GM10847 (cell line): ENCODE results near the gene BMP6.

Experiments
- POLR2A ChIP-seq: IDR thresholded peaks from 2 replicates; pipeline ENCODE4 v1.6.1; 2011; ENCODE audit not compliant: insufficient read length; ENCODE audit errors: extremely low read depth

Gene BMP6

DNA sequence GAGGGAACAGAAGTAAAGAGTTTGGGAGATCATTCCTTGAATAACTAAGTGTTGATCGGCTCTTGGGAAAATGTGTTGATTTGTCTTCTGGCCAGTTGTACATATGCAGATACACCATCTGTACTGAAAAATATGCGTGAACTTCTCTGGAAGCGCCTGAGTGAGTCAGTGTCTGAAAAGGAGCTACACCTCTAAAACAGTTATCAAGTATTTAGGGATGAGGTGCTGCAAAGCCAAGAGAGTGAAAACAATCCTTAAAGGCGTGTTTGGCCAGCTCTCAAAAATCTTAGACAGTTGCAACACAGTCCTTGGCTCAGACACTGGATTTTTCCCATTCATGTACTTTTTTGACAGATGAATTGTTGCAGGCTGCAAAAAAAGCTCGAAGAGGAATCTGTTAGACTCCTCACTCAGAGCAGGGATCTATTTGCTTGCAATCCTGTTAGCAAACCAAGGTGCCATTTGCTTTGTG is 61.3 kb downstream of the BMP6 start:
- TF ChIP-seq POLR2A = no peak

GRCh38 chr6:7787731-7788130 is 61.8 kb downstream of the BMP6 start:
- TF ChIP-seq POLR2A = no peak

GRCh38 chr6:7794509-7794908 is 68.6 kb downstream of the BMP6 start:
- TF ChIP-seq POLR2A = no peak

GRCh38 chr6:7797386-7797785 is 71.5 kb downstream of the BMP6 start:
- TF ChIP-seq POLR2A = no peak

DNA sequence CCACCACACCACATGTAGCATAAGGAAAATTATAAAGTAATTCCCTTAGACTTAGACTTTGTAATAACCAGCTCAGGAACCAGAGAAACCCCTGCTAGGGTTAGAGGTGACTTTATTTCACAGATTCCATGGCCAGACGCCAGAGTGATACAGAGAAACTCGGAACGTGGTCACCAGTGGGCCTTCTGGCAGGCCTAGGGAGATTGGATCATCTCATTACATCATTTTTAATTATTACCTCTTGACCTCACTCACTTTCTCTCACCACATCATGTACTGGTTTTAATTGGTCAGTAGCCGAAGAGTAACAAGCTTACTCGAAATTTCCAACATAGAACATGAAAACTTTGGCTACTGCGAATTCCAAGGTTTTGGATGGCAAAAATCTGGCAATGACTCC is 72.9 kb downstream of the BMP6 start:
- no peak for TF ChIP-seq POLR2A

DNA sequence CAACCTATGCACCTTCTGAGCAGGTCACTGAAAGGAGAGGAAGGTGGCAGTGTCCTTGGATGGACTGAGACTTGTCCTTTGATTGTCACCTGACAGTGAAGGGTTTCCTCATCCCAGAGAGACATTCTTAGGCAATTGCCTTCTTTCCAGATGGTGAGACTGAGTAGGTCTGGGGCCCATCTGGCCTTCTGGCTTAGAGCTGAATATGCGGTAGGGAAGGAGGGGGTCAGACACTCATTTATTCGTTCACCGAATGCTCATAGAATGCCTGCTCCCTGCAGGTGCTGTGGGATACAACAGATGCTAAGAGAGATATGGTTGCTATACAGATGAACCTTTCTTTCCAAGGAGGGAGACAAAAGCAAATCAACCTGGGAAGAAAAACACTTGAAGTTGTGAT is 76.8 kb downstream of the BMP6 start:
- TF ChIP-seq POLR2A = no peak

DNA sequence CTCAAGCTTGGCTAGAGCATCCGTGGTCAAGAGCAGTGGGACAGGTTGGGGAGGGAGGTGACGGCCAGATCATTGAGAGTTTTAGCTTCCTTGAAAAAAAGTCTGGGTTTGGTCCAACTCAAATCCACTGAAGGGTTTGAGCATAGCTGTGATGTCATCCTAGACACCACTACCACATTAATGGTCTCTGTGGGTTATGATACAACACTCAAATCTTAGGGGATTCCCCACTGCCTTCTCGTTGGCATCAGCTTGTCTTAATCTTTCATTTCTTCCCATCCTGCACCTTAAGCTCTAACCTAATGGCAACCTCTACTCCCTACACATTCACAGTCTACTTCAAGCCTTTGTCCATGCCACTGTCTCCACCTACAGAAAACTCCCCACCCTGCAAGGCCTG is 77.3 kb downstream of the BMP6 start:
- TF ChIP-seq POLR2A = no peak

GRCh38 chr6:7805078-7805849 is 79.4 kb downstream of the BMP6 start:
- no peak for TF ChIP-seq POLR2A

GRCh38 chr6:7805850-7806214 is 79.9 kb downstream of the BMP6 start:
- no peak for TF ChIP-seq POLR2A

GRCh38 chr6:7806711-7807110 is 80.8 kb downstream of the BMP6 start:
- TF ChIP-seq POLR2A = no peak

- no peak for TF ChIP-seq POLR2A
Observed at GRCh38 chr6:7809346-7809745, 83.4 kb downstream of the BMP6 start.

- TF ChIP-seq POLR2A = no peak
Observed at GRCh38 chr6:7811441-7811840, 85.5 kb downstream of the BMP6 start.

- no peak for TF ChIP-seq POLR2A
Observed at GRCh38 chr6:7812623-7813022, 86.7 kb downstream of the BMP6 start.

GRCh38 chr6:7813193-7813592 is 87.3 kb downstream of the BMP6 start:
- TF ChIP-seq POLR2A = no peak

- TF ChIP-seq POLR2A = no peak
Observed at GRCh38 chr6:7813704-7814103, 87.8 kb downstream of the BMP6 start.

GRCh38 chr6:7815716-7816115 is 89.8 kb downstream of the BMP6 start:
- no peak for TF ChIP-seq POLR2A

GRCh38 chr6:7818257-7819214 is 92.6 kb downstream of the BMP6 start:
- no peak for TF ChIP-seq POLR2A
